NCI-H1092 treated with DMSO at 0.1 percent for 48 hours (cell line): Measurements from ENCODE around the gene TACC3.

Experiments used
- DNase-seq: peaks from one replicate; lab custom pipeline; 2025; lab: John Stamatoyannopoulos, UW

TACC3 gene

DNA sequence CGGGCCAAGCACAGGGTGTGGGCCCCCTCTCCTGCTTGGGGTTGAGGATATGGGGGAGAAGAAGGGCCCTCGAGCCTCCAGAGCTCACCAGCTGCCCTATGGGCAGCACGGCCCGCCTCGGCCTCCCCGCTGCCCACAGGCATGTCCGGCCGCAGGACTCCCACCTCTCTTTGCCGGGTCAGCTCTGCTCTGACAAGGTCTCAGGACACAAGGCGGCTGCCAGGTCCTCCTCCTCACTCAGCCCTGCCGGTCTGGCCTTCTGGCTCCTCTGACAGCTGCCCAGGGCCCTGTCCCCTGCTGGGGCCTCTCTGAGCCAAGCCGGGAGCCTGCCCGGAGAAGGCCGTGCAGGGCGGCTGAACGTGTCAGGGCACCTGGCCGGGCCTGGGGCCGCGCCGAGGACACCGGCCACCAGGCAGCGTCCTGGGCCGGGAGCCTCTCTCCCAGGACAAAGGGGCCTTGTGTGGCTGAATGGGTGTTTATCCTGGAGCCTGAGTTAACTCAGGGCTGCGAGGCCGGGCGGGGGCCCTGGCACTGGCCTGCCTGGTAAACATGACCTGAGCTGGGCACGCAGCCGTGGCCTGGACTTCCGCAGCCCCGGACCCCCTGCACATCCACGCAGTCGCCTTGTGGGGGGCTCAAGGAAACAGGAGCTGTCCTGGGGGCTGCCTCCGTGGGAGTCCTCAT, 25.7 kb downstream of the TACC3 start:
- no peak for DNase-seq

DNA sequence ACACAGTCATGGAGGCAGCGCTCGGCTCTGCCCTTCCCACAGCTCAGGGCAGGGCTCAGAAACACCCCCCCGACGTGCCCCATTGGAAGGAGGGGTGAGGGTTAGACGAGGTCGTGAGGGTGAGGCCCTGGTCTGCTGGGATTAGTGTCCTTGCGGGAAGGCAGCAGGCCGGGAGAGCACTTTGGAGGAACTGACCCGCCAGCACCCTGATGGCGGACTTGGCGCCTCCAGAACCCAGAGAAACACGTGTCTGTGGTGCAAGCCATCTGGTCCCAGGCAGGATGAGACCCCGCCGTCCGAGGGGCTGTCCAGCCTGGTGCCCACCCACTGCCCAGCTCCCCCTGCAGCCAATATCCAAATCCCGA, 26.3 kb downstream of the TACC3 start:
- no peak for DNase-seq

DNA sequence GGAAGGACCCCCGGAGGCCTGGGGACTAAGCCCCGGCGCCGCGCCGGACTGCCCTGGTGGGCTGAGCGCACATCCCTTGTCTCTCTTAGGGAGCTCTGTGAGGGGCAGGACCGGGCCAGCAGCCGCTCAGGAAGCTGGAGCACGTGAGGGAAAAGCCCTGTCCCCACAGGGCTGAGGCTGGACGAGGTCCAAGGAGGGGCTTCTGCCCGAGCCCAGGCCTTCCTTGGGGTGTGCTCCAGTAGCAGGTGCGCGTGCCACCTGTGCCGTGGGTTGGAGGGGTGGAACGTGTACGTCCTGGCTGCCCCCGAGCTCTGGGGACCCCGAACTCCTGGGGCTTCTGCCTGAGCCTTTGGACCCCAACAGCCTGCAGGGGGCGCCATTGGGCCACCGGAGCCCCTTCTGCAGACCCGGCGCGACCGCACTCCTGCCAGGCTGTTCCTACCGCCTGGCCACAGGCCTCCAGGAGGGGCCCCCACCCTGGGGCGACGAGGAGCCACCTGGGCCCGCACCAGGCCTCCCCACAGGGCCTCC, 27.2 kb downstream of the TACC3 start:
- peak; percentile 70 for DNase-seq

DNA sequence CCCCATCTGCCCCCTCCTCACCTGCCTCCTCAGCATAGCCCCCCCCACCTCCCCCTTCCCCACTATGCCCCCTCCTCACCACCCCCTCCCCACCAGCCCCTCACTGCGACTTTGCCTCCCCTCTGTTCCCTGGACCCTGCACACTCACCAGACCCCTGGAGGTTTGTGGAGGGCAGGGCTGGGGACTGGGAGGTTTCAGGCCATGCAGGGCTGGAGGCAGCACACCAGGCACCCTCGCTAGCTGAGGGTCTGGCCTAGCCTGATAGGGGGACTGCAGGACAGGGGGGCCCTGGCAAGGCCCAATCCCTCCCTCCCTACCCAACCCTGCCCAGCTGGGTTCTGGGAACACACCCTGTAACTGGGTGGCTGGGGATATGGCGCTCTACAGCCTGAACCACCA, 28.0 kb downstream of the TACC3 start:
- DNase-seq = no peak

DNA sequence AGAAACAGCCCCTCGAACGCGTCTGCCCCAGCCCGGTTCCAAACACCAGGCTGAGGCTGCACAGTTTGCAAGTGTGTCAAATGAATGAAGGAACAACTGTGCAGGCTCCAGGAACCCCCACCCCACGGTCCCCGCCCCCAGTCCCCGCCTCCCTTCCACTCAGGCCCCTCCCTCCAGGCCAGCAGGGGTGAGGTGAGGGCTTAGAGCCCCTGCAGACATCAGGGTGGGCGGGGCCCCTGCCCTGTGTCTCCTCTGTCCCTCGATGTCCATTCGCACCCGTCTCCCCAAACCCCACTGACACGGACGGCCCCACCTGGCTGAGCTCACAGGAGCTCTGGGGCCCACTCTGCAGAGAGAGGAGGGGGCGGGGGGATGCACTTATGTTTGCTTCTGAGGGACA, 28.5 kb downstream of the TACC3 start:
- DNase-seq = no peak

DNA sequence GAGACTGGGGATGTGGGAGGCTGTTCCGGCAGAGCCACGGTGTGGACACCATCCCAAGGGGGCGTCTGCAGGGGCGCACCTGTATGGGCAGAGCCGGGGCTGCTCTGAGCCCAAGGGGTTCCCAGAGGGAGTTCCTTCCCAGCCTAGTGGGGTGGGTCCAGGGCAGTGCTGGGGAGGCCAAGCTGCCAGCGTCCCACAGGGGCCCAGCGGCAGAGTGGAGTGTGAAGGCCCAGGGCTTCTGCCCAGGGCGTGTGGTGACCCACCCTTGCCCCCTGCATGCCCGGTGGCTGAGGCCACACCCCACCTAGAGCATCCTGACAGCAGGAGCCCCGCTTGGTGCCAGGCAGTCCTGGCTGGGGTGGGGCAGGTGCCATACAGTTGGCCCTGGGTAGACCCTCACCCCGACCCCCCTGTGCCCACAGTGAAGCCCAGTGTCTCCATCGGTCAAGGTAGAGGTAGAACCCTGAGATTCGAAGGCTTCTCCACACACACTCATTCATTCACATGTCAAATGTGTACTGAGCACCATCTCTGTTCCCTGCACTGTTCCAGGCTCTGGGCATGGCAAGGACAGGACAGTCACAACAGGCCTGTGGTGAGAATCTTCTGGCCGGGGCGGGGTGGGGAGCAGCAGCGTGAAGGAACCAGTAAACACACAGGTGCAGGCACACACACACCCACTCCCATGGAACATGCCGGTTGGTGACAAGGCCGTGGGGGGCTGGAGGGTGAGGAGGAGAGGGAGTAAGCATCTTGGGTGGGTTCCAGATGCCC, 29.2 kb downstream of the TACC3 start:
- no peak for DNase-seq

DNA sequence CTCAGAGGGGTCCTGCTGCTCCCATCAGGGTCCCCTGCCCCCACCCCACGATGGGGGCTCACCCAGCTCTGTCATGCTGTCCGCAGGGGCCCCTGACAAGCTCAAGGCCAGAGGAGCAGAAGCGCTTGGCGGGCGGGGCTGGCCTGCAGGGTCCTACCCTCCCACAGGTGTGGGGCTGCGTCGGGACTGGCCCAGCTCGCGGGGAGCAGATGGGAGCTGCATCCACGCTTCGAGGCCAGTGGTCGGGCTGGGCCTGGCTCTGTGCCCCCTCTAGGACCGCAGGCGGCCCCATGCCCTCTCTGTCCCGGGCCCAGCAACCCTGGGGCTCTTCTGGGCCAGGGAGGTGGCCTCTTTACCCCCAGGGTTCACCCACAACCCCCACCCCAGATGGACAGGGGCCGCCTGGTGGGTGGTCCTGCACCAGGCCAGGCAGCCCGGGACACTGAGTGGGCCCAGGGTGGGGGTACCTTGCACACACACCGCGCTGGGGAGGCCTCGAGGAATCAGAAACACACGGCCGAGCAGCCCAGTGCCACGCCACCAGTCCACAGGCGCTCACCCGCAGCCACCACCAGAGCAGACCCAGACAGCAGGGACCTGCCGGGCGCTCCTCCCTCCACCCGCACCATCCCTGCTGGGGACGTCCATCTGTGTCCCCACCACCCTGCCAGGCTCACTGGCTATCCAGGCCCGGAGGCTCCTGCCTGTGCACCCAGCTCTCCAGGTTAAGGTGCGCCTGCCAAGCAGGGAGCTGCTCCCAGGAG, 30.0 kb downstream of the TACC3 start:
- no peak for DNase-seq

DNA sequence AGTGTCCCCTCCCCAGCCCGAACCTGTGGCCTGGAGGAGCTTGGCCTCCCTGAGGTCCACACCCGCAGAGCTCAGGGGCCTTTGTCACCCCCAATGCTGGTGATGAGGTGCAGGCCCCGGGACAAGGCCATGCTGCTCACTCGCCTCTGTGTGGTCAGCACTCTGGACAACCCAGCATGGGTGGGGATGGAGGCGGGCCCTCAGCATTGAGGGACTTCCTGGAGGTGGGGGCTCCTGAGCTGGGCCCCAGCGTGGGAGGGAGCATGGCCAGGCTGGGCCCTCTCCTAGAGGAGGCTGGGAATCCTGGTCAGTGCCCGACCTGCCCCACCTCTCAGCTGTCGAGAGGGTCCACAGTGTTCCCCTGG, 30.6 kb downstream of the TACC3 start:
- DNase-seq = no peak

DNA sequence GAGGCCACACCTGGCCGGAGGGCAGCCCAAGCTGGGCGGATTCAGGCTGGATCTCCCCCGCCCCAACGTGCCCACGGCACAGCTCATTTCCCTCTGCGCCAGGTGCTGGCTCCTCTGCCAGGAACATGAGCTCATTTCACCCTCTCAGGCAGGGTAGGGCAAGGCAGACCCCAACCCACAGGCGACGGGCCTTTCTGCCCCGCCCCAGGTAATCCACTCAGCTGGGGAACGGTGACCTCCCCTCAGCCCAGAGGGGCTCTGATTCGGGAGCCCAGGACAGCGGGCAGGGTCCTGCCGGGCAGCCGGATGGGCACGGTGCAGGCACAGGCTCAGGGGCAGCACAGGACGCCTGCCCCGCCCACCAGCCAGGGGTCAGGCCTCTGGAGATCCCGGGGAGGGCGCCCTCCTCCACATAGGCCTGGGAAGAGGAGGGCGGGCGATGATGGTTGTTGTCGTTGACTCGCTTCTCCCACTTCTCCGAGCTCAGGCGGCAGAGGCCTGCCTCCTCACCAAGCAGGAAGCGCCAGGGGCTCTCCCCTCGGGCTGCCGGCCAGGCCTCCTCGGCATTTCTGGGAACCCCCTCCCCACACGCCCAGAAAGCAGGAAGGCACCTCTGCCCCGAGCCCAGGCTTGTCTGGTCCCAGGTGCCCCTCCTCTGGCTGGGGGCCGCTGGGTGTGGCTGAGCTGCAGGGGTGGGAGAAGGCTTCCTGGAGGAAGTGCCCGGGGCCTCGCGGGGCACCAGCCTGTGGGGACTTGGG, 31.1 kb downstream of the TACC3 start:
- no peak for DNase-seq

DNA sequence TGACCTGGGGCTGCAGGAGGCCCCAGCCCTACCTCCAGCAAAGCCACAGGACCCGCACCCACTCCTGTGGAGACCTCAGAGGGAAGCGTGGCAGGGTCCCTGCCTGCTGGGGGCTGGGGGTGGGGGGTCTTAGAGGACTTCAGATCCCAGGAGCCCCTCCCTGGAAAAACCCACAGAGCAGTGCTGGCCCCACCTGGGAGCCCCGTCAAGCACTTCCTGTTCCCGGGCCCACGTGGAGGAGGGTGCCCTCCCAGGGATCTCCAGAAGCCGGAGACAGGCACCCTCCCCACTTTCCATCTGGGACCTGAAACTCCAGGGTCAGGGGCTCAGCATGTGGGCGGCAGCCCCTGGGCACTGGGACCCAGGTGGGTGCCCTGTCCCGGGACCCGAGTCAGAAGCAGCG, 32.0 kb downstream of the TACC3 start:
- DNase-seq = no peak

DNA sequence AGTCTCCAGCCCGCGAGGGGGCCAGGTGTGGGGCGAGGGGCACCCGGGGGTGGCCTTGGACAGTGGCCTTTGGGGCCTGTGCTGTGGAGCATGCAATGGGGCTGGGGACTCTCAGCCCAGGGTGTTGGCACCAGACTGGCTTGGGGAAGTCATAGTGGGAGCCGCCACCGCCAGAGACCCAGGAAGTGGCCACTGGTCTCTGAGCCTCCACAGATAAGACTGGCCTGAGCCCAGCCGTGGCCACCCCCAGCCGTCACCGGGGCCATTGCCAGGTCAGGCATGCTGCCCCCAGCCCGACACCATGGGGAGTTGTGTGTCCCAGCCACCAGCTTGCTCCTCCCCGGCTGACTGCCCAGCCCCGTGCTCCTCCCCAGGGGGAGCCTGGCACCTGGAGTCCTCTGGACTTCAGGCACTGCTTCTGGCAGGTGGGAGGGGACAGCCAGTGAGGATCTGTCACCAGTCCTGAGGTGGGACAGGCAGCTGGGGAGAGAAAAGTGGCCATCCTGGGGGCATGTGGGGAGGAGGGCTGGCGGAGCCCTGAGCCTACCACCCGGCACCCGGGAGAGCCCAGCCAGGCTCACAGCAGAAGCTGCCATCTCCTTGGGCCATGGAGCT, 32.5 kb downstream of the TACC3 start:
- DNase-seq = no peak

DNA sequence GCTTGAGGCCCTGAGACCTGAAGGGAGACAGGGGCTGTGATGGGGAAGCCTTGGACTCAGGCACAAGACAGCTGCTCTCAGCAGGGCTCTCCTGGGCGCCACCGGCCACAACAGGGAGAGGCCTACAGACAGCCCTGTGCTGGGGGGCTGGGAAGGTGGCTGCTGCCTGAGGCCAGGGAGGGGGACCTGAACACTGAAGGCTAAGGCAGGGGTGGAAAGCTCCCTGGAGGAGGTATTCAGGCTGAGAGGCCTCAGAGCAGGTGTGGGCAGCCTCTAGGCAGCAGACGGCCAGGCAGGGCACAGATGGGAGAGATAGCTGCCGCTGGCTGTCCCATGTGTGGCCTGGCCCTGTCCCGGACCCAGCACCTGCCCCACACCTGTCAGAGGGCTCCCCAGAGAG, 33.0 kb downstream of the TACC3 start:
- DNase-seq = no peak

DNA sequence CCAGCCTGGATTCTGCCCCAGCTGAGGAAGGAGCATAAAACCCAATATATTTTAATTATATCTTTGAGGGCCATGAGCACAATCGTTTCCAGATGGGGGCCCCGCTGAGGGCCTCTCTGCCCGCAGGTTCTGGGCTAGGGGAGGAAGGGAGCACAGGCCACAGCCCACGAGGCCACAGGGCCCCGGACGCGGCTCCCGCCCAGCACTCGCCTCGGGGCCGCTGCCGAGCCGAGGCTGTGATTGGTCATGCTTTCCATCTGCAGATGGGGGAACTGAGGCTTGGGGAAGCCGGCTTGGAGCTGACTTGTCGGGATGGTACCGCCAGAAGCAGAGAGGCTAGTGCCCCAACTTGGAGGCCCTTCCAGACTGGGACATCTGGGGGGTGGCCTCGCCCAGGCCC, 34.0 kb downstream of the TACC3 start:
- DNase-seq = no peak

DNA sequence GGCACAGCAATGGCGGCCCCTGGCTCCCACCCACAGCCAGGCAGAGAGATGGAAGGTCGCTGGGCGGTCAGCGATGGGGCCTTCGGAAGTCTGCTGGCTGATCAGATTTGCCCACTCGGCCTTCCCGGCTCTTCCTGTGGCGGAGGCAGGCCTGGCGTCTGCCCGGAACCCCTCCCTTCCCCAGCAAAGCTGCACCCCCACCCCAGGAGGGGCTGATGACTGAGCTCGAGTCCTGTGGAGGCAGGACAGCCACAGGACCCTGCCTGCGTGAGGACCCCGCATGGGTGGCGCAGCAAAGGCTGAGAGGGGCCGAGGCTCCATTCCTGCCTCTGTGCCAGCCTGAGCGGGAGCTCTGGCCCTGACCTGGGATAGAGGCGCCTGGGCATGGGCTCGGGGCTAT, 34.8 kb downstream of the TACC3 start:
- DNase-seq = no peak

DNA sequence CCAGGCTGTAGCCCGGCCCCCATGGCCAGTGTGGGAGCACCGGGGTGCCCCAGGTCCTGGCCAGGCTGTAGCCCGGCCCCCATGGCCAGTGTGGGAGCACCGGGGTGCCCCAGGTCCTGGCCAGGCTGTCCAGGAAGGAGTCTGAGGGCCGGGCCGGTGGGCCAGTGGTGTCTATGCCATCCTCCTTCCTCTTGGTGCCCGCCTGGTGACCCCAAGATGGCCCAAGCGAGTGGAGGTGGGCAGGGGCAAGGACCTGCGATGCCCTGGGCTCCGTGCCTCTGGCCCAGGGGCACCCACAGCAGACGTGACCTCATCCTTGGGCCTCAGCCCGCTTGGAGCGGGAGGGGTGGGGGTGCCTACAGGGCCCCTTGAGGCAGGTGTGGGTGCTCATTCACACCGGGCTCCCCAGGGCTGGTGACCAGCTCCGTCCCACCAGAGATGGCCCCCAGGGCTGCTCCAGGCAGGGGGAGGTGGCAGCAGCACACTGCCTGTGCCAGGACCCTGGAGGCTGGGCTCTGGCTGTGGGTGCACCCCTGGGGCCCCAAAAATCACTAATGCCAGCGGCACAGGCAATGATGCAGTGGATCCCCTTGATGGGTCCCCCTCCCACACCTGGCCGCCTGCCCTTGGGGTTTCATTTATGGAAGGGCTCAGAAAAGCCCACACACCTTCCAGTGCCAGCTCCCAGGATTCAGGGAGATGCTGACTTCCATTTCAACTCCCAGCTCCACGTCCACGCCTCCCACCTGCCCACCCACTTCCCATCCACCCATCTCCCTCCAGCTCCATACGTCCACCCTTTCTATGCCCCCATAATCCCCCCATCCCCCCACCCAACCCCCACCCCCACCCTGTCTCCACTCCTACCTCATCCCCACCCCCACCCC, 35.8 kb downstream of the TACC3 start:
- no peak for DNase-seq

DNA sequence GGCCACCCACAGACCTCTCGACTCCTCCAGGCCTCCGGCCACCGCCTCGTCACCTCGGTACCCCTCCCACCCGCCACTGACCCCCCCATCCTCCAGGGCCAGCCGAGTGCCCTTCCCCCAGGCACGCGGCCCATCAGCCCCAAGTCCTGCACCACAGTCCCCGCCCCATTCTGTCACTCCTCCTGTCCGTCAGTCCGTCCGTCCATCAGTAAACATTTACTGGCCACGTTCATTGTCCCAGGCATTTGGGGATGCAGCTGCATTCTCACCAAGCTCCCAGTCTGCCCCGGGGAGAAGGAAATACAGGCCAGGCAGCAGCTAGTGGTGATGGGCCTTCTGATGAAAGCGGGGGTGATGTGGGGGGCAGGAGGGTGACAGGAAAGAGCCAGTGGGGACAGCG, 36.5 kb downstream of the TACC3 start:
- DNase-seq = no peak

DNA sequence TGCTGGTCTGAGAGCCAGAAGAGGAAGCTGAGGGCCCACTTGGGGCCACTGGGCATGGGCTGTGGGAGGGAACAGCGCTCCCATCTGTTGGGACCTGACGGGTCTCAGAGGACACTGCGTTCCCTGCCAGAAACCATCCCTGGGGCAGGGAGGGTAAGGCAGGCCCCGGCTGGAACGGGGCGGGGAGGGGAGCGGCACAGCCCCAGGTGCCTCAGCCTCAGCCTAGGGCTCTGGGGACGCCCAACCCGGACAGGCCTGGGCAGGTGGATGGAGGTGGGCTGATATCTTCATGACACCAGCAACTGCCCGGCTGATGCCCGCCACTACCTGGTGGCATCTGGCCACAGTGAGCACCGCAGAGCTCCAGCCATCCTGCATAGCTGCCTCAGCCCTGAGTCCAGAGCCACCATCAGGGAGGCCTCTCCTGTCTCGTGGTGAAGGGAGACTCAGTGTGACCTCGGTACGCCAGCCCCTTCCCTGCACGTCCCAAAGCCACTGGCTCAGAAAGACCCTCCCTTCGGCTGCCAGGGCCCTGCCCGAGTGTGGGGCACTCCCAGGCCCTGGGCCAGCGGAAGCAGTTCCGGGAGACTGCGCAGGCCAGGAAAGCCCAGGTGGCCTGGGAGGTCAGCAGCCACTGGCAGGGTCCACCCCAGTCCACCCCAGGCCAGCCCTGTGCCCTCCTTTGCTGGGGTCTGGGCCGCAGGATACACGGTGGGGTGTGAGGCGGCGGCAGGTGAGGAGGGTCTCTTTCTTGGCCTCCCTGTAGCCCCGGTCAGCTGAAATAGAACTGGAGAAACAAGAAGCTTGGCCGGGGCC, 37.2 kb downstream of the TACC3 start:
- DNase-seq = no peak

DNA sequence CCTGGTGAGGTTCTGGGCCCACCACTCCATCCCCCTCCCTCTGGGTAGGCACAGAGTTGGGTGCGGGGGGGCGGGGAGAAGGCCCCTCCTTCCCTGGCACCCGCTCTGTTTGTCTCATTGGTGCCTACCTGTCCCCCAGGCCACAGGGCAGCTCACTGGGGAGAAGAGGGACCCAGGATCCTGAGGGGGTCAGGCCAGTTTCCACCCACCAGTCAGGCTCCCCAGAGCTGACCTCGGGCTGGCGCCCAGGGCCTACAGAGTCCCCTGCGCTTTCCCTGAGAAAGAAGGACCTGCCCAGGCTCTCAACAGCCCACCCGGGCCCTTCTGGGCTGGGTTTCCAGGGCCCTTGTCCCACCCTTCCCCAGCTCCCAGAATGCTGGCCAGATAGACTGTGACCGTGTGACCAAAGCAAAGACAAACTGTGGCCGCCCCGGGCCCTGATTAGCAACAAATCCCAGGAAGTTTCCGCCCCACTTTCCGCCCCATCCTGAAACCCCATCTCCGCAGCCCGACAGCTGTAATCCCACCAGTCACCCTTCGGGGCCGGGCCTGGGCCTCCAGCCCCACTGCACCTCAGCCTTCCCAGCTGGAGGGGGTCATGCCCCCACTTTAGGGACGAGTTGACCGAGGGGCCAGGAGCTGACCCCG, 38.0 kb downstream of the TACC3 start:
- no peak for DNase-seq

DNA sequence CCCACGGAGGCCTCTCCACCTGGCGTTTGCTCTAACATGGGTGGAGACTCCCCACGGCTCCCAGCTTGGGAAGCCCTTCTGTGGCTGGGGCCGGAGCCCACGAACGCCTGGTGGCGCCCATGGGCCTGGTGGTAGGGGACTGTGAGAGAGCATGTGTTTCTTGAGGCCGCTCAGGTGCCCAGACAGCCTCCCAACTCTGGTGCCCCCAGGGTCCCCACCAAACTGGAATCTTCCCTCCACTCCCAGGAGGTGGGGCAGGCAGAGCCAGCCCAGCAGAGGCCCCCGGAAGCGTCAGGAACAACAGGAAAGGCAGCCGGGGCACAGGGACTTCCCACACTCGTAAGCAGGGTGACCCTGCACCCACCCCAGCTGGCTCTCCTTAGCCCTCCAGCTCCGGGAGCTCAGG, 38.5 kb downstream of the TACC3 start:
- DNase-seq = no peak
